ENCODE results near the gene VPS52.

Gene VPS52

DNA sequence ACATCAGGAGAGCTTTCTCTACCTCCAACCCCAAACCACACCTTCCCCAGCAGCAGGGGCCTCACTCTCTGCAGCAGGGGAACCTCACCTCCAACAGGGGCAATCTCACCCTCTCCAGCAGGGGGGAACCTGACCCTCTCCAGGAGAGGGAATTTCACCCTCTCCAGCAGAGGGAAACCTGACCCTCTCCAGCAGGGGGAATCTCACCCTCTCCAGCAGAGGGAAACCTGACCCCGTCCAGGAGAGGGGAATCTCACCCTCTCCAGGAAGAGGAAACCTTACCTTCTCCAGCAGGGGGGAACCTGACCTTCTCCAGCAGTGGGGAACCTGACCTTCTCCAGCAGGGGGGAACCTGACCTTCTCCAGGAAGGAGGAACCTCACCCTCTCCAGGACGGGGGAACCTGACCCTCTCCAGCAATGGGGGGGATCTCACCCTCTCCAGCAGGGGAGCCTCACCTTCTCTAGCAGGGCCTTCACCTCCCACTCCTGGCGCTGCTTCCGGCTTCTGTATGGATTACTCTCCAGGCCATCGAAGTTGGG, 8.4 kb upstream of the VPS52 start (continued):
- TF ChIP-seq, protein P1, sequence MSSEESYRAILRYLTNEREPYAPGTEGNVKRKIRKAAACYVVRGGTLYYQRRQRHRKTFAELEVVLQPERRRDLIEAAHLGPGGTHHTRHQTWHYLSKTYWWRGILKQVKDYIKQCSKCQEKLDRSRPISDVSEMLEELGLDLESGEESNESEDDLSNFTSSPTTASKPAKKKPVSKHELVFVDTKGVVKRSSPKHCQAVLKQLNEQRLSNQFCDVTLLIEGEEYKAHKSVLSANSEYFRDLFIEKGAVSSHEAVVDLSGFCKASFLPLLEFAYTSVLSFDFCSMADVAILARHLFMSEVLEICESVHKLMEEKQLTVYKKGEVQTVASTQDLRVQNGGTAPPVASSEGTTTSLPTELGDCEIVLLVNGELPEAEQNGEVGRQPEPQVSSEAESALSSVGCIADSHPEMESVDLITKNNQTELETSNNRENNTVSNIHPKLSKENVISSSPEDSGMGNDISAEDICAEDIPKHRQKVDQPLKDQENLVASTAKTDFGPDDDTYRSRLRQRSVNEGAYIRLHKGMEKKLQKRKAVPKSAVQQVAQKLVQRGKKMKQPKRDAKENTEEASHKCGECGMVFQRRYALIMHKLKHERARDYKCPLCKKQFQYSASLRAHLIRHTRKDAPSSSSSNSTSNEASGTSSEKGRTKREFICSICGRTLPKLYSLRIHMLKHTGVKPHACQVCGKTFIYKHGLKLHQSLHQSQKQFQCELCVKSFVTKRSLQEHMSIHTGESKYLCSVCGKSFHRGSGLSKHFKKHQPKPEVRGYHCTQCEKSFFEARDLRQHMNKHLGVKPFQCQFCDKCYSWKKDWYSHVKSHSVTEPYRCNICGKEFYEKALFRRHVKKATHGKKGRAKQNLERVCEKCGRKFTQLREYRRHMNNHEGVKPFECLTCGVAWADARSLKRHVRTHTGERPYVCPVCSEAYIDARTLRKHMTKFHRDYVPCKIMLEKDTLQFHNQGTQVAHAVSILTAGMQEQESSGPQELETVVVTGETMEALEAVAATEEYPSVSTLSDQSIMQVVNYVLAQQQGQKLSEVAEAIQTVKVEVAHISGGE (tag by site-specific recombination; conservative IDR thresholded peaks at IDR 0.05; ENCODE audit: low read depth): no peak
- no peak for TF ChIP-seq ZNF658 (tag by site-specific recombination; IDR thresholded peaks at IDR 0.05)
- no peak for TF ChIP-seq ZSCAN16 (tag by site-specific recombination; IDR thresholded peaks at IDR 0.05)
- TF ChIP-seq YY1 (tag by site-specific recombination; IDR thresholded peaks at IDR 0.05): no peak
- TF ChIP-seq CTCF (tag by site-specific recombination; IDR thresholded peaks at IDR 0.05): peak; percentile 99
- 0 out of 2 replicates have a peak, but pooled peaks have one; percentile 22 for TF ChIP-seq TRIM28 (IDR thresholded peaks at IDR 0.05; ENCODE audit: borderline replicate concordance, low read length)
- TF ChIP-seq, protein P2, sequence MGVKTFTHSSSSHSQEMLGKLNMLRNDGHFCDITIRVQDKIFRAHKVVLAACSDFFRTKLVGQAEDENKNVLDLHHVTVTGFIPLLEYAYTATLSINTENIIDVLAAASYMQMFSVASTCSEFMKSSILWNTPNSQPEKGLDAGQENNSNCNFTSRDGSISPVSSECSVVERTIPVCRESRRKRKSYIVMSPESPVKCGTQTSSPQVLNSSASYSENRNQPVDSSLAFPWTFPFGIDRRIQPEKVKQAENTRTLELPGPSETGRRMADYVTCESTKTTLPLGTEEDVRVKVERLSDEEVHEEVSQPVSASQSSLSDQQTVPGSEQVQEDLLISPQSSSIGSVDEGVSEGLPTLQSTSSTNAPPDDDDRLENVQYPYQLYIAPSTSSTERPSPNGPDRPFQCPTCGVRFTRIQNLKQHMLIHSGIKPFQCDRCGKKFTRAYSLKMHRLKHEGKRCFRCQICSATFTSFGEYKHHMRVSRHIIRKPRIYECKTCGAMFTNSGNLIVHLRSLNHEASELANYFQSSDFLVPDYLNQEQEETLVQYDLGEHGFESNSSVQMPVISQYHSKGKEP (tag by site-specific recombination; IDR thresholded peaks at IDR 0.05): no peak
- no peak for TF ChIP-seq ZNF548 (tag by site-specific recombination; IDR thresholded peaks at IDR 0.05)
- TF ChIP-seq, protein P3, sequence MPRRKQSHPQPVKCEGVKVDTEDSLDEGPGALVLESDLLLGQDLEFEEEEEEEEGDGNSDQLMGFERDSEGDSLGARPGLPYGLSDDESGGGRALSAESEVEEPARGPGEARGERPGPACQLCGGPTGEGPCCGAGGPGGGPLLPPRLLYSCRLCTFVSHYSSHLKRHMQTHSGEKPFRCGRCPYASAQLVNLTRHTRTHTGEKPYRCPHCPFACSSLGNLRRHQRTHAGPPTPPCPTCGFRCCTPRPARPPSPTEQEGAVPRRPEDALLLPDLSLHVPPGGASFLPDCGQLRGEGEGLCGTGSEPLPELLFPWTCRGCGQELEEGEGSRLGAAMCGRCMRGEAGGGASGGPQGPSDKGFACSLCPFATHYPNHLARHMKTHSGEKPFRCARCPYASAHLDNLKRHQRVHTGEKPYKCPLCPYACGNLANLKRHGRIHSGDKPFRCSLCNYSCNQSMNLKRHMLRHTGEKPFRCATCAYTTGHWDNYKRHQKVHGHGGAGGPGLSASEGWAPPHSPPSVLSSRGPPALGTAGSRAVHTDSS (tag by site-specific recombination; IDR thresholded peaks at IDR 0.05): no peak
- no peak for TF ChIP-seq ZNF544 (tag by site-specific recombination; IDR thresholded peaks at IDR 0.05)
- no peak for TF ChIP-seq ZNF624 (tag by site-specific recombination; IDR thresholded peaks at IDR 0.05)
- peak; percentile 100 for TF ChIP-seq GLIS1 (tag by site-specific recombination; IDR thresholded peaks at IDR 0.05)

DNA sequence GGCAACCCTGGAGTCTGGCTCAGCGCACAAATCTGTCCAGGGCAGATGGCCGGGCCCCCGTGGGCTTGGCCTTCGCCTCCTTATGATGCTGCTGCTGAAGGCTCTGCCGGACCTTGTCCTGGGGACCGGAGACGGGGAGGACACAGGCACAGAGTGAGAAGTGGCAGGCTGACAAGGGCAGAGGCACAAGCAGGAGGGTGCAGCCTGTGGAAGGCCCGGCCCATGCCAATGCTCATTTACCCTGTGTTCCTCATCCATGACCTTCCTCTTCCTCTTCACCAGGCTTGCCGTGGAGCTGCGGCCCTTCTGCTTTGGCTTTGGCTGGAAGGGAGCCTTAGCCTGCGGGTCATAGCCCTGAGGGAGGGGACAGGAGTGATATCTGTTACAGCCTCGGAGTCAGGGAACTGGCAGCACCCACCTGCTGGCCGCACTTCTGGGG, 7.6 kb upstream of the VPS52 start:
- Histone ChIP-seq H3K4me3 (ENCODE audit: low read depth, low read length) (no peak overlapping the region), H3K4me1 (ENCODE audit: control insufficient read depth, insufficient read depth, low read length) (peaks cover 21% of the 10 kb centered on the region), H3K27ac (ENCODE audit: extremely low read depth, low read depth, low read length) (no peak overlapping the region; the same call in 1 of the 2 replicates), H3K36me3 (ENCODE audit: control insufficient read depth in 2 of 2, insufficient read depth in 1 of 2, low read length in 2 of 2) (peaks cover 26 to 80% of the 10 kb centered on the region in 2 experiments), H3K9me3 (ENCODE audit: control insufficient read depth, insufficient read depth, low read depth, low read length) (no peaks in the 10 kb centered on the region)
- ChIA-PET POLR2A (interaction anchor here (0.6 to 6.5 kb wide), 4 partner anchors 11 to 308 kb away, joined by 3 to 92 read pairs (median 6); partner anchors contain the start of genes PFDN6 and WDR46), CTCF (interaction anchor here (0.6 to 2.7 kb wide), 20 partner anchors 9 to 276 kb away, joined by 3 to 13 read pairs (median 4); partner anchors contain the start of genes HSD17B8, RGL2 and WDR46)
- TF ChIP-seq SCRT2 (tag by site-specific recombination; IDR thresholded peaks at IDR 0.05) (no peak), ZNF660 (tag by site-specific recombination; IDR thresholded peaks at IDR 0.05) (no peak), ZNF530 (tag by site-specific recombination; IDR thresholded peaks at IDR 0.05; ENCODE audit: low read depth) (no peak), GFI1B (tag by site-specific recombination; IDR thresholded peaks at IDR 0.05) (no peak), CTCF (tag by site-specific recombination; IDR thresholded peaks at IDR 0.05) (no peak), ZNF830 (tag by site-specific recombination; IDR thresholded peaks at IDR 0.05; ENCODE audit: low read depth) (no peak), MZF1 (tag by site-specific recombination; IDR thresholded peaks at IDR 0.05; ENCODE audit: borderline replicate concordance) (no peak), ZNF184 (tag by site-specific recombination; IDR thresholded peaks at IDR 0.05) (no peak), TCF7L2 (IDR thresholded peaks at IDR 0.05; ENCODE audit: borderline replicate concordance, low read depth, low read length) (no peak), RBAK (tag by site-specific recombination; IDR thresholded peaks at IDR 0.05) (no peak)
